Left forelimb (tissue), 1 donor: ENCODE results near the gene LINC00237.

Experiments
- DNase-seq: peaks from one replicate; pipeline ENCODE4 v3.0.0-alpha.2; 2018; ENCODE audit warnings: low spot score

The LINC00237 gene

GRCh38 chr20:21125072-21125848, 19.1 kb upstream of the LINC00237 start:
- no peak for DNase-seq

DNA sequence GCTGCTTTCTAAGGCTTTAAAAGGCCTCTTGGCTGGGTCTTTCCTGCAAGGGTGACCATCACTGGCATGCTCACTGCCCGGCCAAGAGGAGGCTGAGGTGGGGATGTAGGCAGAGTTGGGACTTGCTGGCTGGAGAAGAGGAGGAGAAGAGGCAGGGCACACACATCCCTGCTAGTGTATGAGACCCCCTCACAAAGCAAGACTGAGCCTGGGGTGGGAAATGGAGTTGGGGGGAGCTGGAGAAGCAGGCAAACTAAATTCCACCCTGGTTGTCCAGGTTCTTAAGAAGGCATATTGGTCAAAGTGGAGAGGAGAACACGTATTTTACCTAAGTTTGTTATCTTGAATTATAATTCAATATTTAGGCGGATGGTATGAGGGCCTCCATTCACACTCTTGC, 18.0 kb upstream of the LINC00237 start:
- no peak for DNase-seq

DNA sequence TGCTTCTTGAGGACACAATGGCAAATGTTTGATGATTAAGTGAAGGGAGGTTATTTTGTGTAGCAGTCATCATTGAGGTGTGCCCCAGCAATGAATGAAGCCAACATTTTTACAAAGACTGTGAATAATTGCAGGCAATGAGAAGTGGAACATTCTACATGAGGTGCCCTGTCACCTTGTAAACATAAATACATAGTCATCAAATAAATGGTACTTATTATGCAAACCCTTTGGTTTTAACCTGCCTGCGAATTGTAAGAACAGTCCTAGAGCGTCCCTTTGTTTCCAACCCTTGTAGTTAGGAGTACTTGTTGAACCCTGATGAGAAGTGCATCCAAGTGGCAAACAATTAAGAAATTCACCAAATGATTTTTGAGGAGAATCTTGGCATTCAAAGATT, 12.6 kb upstream of the LINC00237 start:
- no peak for DNase-seq

DNA sequence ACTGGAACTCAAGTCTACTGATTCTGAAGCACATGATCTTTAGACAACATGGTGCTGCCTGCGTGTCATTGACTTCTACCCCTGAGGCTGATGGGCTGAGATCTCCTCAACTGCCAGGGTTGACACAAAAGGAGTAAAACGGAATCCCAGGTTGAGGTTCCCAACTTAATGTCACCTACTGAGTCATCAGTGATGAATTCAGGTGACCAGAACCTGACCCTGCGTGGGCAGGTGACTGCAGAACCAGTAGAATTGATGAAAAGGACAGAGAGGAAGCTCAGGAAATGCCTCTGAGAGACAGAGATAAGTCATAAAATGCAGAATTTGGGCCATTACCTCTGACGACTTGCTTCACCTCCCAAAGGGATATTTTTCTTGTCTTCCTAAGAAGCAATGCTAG, 12.0 kb upstream of the LINC00237 start:
- no peak for DNase-seq

GRCh38 chr20:21117521-21117920, 11.4 kb upstream of the LINC00237 start:
- DNase-seq, result no peak

- no peak for DNase-seq
Observed at GRCh38 chr20:21114584-21114983, 8.4 kb upstream of the LINC00237 start.

- DNase-seq, result no peak
Observed at GRCh38 chr20:21113697-21114096, 7.5 kb upstream of the LINC00237 start.

DNA sequence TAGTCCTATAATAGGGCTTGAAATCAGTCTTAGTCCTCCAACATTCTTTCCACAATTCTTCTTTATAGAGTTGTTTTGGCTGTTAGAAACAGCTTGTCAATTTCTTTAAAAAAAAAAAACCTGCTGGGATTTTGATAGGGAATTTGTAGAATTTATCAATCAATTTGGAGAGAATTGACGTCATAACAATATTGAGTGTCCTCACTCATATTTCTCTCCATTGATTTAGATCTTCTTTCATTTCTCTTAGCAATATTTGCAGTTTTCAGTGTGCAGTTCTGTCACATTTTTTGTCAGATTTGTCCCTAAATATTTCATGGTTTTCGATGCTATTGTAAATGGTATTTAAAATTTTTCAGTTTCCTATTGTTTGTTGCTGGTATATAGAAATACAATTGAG, 5.3 kb upstream of the LINC00237 start:
- no peak for DNase-seq

DNA sequence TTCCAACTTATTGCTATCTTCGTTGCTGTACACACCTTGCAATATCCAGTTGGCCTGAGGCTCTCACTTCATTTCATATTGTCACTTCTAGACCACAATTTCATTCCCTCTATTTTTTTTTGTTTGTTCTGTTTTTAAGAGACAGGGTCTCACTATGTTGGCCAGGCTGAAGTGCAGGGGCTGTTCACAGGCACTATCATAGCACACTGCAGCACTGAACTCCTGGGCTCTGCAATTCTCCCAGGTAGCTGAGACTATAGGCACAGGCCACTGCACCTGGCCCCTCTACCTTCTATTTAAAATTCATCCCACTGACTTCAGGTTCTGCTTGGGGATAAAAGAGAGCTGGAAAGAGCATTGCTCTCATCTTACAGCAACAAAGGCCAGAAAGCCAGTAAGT, 4.7 kb upstream of the LINC00237 start:
- DNase-seq, result no peak

- no peak for DNase-seq
Observed at GRCh38 chr20:21109144-21109543, 3.0 kb upstream of the LINC00237 start.

DNA sequence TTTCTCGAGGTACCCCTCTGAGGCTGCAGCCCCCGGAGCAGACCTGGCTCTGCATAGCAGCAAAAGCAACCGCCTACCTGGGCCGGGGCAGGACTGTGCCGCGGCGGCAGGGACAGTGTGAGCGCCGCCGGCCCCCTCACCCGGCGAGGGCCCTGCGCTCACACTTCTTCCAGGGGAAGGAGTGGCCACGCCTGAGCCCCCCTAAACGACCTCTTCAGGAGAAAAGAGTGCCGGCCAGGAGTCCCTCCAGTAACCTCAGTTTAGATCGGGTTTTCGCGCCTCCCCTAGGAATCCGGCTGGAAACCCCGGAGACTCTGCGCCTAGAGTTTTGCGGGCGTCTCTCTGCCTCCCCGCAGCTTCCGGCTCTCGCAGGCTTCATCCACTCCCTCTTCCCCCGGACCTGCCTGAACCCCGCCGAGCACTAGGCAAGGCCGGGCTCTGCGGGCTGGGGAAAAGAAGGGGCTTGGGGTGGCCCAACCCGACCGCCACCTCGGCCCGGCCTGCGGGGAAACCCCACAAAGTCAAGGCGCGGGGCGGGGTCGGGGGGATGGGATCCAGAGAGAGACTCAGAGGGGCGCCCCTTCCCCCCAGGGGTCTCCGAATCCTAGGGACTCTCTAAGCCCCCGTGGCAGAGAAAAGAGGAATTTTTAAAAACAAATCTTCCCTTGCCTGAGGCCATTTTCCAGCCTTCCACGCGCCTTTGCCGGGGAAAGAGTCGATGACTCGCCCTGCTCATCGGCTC, 558 bp downstream of the LINC00237 start:
- no peak for DNase-seq

GRCh38 chr20:21104921-21105320, 1.2 kb downstream of the LINC00237 start:
- DNase-seq, result no peak

DNA sequence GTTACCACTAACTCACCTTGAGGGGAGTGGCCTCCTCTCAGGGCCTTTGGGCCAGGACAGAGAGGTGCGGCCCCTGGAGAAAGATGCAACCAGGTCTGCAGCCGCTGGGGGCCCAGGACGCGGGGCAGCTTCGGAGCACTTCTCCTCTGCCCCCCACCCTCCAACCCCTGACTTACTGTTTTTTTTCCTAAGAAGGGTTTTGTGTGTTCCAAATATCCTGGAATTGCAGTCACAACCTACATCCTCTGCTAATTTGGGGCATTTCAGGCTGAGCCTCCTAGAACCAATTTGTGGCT, 1.7 kb downstream of the LINC00237 start:
- no peak for DNase-seq

DNA sequence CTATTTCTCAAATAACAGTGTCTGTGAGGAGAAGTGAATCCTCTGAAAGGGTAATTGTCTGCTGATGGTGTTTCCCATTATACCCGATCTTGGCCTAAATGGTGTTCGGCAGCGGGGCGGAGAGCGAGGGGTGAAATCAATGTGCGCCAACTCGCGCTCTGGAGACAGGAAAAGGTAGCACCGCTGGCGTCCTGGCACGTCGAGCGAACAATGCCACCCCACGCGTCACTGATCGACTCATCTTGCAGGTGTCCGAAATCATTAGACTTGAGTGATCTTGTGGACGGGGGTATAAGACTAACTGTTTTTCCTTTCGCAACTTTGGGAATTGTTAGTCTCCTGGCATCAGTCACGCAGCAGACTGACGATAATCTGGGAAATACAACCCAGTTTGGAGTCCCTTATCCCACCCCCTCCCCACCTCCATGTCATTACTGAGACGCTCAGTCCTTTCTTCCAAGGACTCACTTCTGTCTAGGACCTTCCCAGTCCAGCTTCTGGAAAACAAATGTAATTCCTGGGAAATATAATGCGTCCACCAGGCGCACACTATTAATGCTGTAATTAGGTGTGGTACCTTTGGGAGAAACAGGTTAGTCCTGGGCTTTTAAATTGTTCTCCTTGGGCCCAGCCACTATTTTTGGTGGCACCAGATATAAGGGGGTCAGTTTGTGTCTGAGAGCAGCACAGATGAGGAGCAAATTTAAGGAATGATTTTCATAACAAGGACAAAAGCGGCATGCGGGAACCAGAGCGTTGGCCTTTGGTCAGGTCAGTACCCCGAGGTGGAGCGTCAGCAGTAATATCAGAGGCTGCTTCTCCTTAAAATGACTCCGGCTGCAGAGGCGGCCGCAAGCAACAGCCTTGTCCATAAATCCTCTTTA, 2.3 kb downstream of the LINC00237 start:
- DNase-seq, result no peak

DNA sequence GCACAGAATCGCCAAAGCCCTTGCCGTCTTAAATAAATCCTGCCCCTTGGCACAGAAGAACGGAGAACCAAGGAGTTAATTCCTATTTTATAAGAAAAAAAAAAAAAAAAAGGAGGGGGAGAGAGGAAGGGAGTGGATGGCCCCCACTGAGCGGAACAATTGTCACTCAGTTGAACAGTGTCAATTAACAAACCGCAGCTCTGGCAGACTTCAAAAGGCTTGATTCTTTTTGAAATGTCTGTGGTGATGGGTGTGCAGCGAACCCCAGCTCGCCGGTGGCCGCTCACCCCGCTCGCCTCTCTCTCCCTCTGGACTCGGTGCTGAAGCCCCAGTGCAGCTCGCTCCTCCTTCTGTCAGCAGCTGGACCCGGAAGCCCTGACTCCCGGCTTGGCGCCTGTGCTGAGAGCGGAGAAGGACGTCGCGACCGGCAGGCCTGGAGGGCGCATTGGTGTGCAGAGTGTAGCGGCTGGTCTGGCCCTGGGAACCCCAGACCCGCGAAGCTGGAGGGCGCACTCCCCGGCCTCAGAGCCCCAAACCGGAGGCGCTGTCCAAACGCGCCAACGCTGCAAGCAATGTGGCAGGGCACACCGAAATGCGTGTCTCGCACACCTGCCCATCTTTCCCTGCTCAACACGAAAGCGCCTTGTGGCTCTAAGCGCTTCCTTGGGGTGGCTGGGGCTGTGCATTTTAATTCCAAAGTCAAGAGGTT, 3.4 kb downstream of the LINC00237 start:
- DNase-seq, result no peak

GRCh38 chr20:21101932-21102575, 4.1 kb downstream of the LINC00237 start:
- no peak for DNase-seq

- DNase-seq, result no peak
Observed at GRCh38 chr20:21101453-21101931, 4.7 kb downstream of the LINC00237 start.

- DNase-seq, result no peak
Observed at GRCh38 chr20:21100578-21101452, 5.3 kb downstream of the LINC00237 start.

- no peak for DNase-seq
Observed at GRCh38 chr20:21099751-21100577, 6.2 kb downstream of the LINC00237 start.
